Activated CD4-positive, alpha-beta T cell treated with anti-CD3 and anti-CD28 coated beads for 24 hours (primary cell): ENCODE measurements around the gene LTA4H.

Experiments used
- DNase-seq, 2 donors: peaks; one replicate each; pipeline ENCODE4 v3.0.0-alpha.2; 2020; ENCODE audit warnings: low read depth in 2 of 2

Gene LTA4H

DNA sequence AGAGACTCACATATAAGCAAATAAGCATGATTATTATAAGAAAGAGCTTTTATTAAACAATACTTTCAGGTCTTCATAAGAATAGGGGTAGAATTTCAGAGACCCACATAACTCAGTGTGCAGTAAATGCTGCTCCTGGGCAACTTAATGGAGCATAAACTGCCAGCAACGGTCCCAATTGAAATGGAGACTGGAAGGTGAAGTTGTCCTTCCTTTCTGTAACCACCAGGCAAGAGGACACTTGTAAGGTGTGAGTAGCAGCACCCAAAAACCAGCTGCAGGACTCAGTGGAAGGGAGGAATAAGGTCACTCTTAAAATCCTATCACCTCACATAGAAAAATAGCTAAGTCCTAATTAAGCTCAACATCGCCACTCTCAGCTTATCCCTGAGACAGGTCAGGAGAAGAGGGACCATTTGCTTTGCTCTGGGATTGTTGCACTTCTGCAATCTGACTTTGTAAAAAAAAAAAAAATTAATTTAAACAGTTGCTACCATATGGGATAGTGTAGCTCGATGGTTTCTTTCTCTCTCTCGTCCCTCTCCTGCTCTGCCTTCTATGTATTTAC is 22.7 kb upstream of the LTA4H start:
- DNase-seq = no peak

DNA sequence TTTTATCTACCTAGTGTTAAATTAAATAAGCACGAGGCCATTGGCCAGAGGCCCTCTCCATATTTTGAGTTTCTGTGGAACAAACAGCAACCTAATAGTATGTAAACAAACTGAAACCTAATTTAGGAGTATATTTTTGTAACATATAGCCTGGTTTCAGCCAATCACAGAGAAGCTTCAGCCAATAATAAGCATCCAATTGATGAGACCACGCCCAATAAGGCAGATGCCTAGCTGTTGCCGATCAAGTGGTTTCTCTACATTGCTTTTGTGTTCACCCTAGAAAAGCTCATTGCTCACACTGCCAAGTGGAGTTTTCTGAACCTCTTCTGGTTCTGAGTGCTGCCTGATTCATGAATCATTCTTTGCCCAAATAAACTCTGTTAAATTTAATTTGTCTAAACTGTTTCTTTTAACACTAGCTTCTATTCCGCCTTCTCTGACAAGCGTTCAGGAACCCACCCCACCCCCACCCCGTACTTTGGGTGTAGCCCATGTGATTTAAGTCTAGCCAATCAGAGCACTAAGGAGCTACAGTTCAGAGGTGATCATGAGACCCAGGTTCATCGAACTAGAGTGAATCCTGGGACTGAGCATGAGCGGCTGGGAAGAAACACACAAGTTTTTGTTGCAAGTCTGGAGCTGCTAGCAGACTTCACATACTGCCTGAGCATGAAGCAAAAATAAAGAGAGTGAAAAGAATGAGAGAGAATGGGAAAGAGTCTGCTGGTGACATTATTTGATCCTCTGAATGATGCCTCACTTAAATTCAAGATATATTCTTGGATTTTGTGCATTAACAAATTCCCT is 21.5 kb upstream of the LTA4H start:
- no peak for DNase-seq

DNA sequence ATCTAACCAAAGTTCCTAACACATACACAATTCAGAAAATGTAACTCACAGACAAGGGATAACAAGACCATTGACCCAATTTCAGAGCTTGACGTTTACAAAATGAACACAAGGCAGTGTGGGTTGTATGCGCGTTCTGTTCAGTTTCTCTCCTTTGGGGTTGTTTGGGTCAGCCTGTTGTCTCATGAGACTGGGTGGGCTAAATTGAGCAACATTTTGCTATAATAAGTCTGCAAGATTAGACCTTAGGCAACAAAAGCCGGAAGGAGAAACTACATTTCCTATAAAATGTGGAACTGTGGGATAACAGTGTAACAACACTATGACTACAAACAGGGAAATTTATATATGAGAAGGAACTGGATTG is 18.8 kb upstream of the LTA4H start:
- DNase-seq = no peak

DNA sequence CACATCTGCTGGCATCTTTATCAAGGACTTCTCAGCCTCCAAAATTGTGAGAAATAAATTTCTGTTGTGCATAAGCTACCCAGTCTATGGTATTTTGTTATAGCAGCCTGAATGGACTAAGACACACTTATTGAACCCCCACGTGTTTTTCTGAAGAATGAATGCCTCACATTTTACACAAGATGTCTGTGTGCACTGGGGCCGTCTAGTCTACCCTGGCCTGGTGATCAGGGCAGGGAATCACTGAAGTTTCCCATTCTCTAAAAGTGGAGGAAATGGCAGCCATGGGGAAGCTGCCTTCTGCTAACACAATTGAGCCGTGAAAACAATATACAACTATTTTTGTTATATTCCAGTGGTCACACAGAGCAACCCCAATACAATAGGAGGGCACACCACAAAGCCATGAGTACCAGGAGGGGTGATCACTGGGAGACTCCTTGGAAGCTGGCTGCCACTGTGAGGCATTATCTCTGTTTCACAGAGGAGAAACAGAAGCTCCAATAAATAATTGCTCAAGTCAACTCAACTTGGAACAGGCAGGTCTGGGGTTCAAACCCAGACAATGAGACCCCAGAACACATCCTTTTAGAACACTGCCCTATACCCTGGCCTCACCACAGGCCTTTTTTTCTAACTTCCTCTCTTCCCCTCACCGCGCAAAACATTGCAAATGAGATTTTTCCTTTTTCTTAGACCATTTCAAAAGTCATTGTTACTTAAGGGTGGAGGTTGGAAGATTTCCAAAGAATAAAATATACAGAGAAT is 18.3 kb upstream of the LTA4H start:
- no peak for DNase-seq

DNA sequence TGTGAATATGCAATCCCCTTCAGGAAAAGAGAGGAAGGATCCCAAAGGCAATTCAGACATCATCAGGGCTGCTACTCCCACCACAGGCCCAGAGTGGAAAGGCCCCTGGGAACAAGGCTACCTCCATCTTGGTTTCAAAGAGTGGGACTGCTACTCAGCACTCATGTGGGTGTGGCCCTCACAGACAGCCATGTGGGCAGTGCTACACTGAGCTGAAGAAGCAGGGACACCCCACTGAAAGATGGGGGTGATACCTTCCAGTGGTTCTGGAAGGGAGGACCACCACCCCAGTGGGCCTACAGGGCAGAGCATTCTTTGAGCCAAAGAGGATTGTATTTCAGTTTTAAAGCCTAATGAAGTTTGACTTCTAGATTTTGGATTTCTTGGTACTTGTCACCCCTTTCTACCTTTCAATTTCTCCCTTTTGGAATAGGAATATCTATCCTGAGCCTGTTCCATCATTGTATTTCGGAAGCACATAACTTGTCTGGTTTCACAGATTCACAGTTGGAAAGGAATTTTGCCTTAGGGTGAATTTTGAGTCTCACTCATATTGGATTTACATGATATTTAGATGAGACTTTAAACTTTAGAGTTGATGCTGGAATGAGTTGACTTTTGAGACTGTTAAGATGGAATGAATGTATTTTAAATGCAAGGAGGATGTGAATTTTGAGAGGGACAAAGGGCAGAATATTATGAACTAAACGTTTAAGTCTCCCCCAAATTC is 16.5 kb upstream of the LTA4H start:
- DNase-seq = no peak

DNA sequence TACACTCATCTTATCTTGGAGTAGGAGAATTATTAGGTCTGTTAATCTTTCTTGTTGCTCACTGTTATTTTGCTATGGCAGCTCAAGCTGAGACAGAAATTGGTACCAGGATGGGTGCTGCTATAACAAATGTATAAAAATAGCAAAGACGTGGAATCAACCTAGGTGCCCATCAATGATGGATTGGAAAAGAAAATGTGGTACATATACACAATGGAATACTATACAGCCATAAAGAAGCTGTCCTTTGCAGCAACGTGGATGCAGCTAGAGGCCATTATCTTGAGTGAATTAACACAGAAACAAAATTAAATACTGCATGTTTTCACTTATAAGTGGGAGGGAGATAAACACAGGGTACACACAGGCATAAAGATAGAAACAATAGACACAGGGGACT is 14.8 kb upstream of the LTA4H start:
- no peak for DNase-seq

DNA sequence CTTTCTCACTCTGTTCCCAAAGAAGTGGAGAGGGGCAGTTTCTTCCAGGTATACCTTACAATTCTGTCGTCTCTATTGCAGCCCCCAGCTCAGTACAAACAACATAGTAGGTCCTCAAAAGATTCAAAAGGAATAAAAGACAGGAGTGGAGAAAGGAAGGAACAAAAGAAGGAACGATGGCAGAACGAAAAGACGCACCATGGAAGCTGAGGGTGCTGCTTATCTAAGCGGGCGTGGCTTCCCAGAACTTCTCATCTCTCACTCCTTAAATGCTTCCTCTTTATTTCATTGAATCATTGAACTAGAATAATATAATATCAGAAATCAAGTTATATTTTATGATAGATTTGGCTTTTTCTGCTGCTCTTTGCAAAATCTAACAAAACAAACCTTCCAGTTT is 13.7 kb upstream of the LTA4H start:
- no peak for DNase-seq

DNA sequence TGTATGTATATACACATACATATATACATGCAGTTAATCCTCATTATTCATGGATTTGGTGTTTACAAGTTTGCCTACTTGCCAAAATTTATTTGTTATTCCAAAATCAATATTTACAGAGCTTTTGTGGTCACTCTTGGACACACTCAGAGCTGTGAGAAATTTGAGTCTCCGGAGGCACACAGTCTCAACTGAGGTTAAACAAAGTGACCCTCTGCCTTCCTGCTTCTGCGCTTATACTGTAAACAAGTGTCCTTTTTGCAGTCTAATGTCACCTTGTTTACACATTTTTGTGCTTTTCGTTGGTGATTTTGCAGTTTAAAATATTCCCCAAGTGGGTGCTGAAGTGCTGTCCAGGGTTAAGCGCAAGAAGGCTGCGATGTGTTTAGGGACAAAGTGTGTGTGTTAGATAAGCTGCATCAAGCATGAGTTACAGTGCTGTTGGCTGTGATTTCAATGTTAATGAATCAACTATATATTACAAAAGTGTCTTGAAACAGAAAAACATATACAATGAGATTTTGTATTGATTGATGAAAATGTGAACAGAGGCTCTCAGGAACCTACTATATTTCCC is 13.1 kb upstream of the LTA4H start:
- no peak for DNase-seq

DNA sequence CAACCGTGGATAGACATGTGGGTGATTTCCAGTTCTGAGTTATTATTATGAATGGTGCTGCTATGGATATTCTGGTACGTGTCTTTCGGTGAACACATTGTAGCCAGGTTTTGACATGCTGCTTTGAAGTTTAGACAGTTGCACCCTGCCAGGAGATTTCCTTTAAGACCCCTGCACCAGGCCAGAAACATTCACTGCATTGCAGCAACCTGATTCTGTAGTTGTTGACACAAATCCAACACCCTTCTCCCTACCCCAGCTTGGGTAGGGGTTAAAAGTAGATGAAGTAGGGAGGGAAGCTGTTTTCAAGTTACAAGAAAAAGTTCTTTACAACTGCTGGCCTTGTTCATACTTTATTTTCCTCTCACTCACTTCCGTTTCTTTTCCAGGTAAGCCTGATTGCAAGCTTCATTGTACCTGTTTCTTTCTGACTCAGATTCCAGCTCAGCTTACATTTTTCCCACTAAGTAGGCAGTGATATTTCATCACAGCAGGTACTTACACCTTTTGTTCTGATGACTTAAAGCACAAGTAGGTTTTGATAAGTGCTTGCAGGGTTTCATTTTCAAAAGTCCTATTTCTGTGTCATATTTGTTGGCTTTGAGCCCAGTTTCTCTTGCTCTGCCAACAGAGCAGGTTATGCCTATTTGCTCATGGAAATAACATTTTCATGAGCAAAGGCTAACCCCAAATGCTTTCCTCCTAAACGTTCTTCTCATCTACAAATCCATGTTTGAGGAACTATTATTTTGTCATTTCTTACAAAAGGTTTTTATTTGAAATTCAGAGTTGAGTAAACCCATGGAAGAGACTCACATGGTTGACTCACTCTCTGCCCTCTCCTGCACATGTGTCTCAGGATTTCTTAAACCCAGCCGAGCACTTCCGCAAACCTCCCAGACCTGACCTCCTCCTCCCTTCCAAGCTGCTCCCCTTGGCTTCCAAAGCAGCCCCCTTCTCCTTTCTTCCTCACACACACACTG is 12.1 kb upstream of the LTA4H start:
- no peak for DNase-seq

DNA sequence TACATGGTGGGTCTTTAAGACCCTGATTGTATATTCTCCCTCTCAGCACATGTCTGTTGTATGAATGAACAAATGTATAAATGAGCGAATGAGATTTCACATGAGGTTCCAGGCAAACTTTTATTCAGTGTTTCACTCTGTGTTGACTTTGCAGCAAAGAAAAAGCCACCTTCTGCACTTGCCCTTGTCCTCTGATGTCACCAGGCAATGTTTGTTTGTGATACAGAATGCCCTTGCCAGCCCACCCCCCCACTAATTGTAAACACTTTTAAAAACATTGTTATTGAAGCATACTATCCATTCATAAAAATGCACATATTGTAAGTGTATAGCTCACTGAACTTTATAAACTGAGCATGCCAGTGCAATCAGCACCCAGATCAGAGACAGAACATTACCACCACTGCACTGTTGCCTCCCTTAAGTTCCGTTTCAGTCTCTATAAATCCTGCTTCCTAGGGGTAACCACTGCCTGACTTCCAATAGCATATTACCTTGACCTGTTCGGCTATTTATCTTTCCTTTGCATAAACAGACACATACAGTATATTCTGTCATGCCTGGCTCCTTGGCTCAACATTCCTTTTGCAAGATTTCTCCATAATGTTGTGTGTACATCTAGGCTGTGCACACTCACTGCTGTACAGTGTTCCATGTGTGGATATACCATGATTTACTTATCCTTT is 11.3 kb upstream of the LTA4H start:
- DNase-seq = no peak

DNA sequence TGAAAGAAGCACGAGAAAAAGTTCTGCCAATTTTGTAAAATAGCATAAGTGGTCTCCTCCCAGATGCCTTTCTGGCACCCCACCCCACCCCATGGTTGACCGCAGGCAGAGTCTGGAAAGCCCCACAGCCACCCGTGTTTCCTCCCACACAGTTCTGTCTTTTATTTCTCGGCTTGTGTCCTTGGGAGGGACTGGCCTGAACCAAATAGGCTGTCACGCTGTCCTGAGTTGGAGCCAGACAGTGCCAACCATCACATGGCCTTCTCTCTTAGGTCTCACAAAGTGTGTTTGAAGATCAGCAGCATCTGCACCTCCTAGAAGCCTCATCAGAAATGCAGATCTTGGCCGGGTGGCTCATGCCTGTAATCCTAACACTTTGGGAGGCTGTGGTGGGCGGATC is 10.2 kb upstream of the LTA4H start:
- no peak for DNase-seq

DNA sequence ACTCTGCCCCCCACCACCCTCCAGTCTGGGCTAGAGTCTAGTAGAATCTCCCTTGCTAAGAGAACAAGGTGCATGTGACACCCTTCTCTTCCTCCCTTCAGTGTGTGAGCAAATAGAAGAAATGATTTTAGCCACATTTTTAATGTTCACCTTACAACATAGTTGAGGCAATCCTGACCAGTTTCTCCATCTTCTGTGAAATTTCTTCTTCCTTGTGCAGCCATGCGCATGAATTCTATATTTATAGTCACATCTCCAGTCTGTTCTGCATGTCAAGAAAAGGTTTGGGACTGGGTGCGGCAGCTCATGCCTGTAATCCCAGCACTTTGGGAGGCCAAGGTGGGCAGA is 9.5 kb upstream of the LTA4H start:
- DNase-seq = no peak

DNA sequence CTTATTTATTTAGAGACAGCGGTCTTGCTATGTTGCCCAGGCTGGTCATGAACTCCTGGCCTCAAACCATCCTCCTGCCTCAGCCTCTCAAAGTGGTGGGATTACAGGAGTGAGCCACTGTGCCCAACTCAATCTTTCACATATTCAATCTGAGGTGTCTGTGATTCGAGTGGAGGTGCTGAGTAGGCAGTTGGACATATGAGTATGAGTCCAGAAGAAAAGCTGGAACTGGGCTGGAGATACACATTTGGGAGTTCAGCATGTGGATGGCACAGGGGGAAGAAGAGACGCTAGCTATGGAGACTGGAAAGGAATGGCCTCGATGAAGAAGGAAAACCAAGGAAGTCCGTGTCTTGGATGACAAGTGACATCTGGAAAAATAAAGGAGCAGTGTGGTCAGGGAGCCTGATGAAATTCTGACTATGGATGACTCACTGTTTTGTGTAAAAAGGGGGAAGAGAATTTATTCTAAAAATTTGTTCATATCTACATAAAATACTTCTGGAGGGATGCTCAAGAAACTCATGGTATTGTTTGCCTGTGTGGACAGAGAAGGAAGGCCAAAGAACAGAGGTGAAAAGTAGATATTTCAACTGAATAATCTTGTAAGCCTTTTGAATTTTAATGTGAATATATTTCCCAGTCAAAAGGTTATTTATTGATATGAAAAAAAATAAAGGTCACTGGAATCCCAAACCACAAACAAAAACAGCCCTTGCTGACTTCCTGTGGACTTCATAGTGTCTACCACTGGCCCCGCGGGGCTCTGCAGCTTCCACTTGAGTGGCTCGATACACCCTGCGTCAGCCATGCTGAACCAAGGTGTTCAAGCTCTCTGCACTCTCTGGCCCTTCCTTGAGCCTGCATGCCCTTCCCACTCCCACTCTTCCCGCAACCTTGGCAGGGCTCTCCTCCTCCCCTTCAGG is 8.9 kb upstream of the LTA4H start:
- DNase-seq = no peak

DNA sequence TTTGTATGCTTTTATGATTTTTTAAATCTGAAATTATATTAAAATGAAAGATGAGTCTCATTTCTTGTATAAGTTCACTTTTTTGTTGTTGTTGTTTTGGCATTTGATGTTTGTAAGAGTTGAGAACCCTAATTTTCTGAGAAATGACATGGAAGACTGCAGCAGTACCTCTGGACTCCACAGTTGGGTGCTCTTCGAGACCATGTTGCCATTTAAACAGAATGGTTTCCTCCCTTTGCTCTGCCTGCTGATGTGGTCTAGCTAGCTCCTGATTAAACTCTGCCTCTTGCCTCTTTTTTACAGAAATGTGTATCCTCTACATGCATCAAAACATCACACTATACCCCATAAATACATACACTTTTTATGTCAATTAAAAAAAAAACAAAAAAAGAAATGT is 5.8 kb upstream of the LTA4H start:
- DNase-seq = no peak

DNA sequence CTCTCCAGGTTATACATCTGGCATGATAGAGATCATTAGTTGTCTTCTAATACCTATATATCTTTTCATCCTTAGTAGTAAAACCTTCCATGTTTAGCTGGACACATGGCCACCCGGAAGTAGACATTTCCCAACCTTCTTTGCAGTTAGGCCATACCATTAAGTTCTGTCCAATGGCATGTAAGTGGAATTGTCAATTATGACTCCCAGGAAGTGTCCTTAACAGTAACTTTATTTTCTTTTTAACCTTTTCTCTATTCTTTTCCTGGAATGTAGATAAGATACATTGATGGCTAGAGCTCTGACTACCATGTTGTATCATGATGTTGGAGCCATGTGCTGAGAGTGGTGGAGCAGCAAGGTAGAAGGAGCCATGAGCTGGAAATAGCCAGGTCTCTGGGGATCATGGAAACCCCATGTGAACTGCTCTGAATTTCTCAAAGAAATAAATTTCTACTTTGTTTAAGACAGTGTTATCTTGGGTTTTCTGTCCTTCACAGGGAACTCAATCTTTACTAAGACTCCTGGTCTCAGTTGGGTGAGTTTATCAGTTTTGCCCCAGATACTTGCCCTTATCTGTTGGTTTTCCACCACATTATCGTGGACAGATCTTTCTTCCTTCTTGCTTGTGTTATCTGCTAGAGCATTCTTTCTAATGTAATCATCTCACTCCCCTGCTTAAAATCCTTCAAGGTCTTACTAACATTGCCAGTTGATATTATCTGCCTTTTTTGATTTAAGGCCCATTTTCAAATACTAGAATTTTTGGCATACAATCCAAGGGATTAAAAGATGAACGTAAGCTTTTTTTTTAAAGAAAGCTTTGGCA is 5.1 kb upstream of the LTA4H start:
- DNase-seq = no peak

DNA sequence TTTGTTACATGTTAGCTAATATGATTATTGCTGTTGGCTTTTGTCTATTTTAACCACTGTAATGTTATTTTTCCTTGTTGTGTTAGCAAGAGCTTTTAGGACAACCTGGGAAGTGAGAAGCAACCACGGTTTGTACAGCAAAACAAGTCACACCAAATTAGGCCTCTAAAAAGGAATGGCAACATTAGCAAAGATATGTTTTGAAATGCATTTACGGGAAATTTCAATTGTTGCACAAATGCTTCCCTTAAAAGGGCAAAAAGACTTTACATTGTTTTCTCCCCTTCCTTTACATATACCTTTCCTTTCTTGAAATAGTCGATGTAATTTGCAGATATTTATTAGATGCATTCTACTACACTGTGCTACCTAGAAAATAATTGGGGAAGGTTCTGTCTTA is 4.1 kb upstream of the LTA4H start:
- no peak for DNase-seq

DNA sequence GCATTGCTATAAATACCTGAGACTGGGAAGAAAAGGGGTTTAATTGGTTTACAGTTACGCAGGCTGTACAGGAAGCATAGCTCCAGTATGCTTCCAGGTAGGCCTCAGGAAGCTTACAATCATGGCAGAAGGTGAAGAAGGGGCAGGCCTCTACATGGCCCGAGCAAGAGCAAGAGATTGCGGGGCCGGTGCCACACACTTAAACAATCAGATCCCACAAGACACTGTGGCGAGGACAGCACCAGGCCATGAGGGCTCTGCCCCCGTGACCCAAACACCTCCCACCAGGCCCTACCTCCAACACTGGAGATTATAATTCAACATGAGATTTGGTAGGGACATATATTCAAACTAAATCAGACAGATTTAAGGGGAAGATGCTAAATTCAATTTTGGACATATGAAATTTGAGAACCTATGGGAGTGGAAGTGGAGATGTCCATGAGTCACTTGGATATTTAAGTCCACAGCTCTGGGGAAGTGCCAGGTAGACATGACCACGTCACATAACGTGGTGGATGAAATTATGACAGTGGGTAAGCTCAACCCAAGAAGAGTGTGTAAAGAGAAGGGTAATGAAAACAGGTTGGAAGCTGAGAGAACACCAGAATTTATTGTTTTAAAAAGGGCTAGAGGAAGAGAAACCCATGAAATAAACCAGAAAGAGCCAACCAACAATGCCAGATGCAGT is 1.5 kb upstream of the LTA4H start:
- DNase-seq = no peak
